ENCODE data around the gene STRAP.

GRCh38 chr12:15858353-15858752 lies 23.8 kb upstream of the STRAP start:
- TF ChIP-seq POLR2A (IDR thresholded peaks at IDR 0.05; ENCODE audit: low read length) (no peak), GATA1 (IDR thresholded peaks at IDR 0.05; ENCODE audit: low read depth, low read length) (no peak)
